Myocyte (in vitro differentiated cells): ENCODE results near the gene FOXA3. TPM values are rescaled to one million over a fixed set of nuclear protein-coding genes. Genes with fewer than 3 reads are reported as not detected.

Source experiments
- DNase-seq: peaks from one replicate; pipeline ENCODE4 v3.0.0-alpha.2; 2012; ENCODE audit warnings: low read depth
- total RNA-seq: library from RNA; depleted of rRNA; stranded (reverse); fragments of >200 nt; gene quantifications from 2 replicates; pipeline ENCODE4 v1.2.3, GENCODE V29; 2014

The FOXA3 gene
- total RNA-seq, 1 donor from 2014 or later = not detected

GRCh38 chr19:45872095-45872919 is 8.2 kb downstream of the FOXA3 start:
- DNase-seq = no peak

- DNase-seq = no peak
Observed at GRCh38 chr19:45873219-45873772, 9.2 kb downstream of the FOXA3 start.

- DNase-seq = no peak
Observed at GRCh38 chr19:45874620-45874966, 10.5 kb downstream of the FOXA3 start.

- DNase-seq = no peak
Observed at GRCh38 chr19:45876161-45876410, 12.0 kb downstream of the FOXA3 start.

- no peak for DNase-seq
Observed at GRCh38 chr19:45876411-45877197, 12.5 kb downstream of the FOXA3 start.

- DNase-seq = peak; percentile 28
Observed at GRCh38 chr19:45878043-45878794, 14.1 kb downstream of the FOXA3 start.

GRCh38 chr19:45879055-45879454 is 14.9 kb downstream of the FOXA3 start:
- DNase-seq = no peak

- DNase-seq = no peak
Observed at GRCh38 chr19:45879971-45880370, 15.8 kb downstream of the FOXA3 start.

GRCh38 chr19:45881082-45881908 is 17.2 kb downstream of the FOXA3 start:
- no peak for DNase-seq

- no peak for DNase-seq
Observed at GRCh38 chr19:45881909-45882528, 17.9 kb downstream of the FOXA3 start.

- DNase-seq = peak; percentile 49
Observed at GRCh38 chr19:45882652-45883585, 18.8 kb downstream of the FOXA3 start.

- DNase-seq = no peak
Observed at GRCh38 chr19:45883586-45883880, 19.4 kb downstream of the FOXA3 start.

GRCh38 chr19:45883881-45884681 is 20.0 kb downstream of the FOXA3 start:
- DNase-seq = no peak

- peak; percentile 5 for DNase-seq
Observed at GRCh38 chr19:45884682-45885555, 20.8 kb downstream of the FOXA3 start.

GRCh38 chr19:45885556-45886426 is 21.7 kb downstream of the FOXA3 start, which contains the start of gene IRF2BP1:
Gene IRF2BP1, minus strand, starts transcription at chr19:45886141. Its CDS starts 367 bp downstream, at chr19:45885774.
- DNase-seq = peak; percentile 95

GRCh38 chr19:45886427-45887199 is 22.5 kb downstream of the FOXA3 start:
- DNase-seq = peak; percentile 97
